ENCODE results near the gene CISD1. TPM values are rescaled to one million over a fixed set of nuclear protein-coding genes. Genes with fewer than 3 reads are reported as not detected.

The CISD1 gene
- total RNA-seq (2022; extraction: Qiagen RNA extraction; ENCODE audit: low read depth), result 45.7 to 66.8 TPM (median 54.5 TPM) in 5 replicates

DNA sequence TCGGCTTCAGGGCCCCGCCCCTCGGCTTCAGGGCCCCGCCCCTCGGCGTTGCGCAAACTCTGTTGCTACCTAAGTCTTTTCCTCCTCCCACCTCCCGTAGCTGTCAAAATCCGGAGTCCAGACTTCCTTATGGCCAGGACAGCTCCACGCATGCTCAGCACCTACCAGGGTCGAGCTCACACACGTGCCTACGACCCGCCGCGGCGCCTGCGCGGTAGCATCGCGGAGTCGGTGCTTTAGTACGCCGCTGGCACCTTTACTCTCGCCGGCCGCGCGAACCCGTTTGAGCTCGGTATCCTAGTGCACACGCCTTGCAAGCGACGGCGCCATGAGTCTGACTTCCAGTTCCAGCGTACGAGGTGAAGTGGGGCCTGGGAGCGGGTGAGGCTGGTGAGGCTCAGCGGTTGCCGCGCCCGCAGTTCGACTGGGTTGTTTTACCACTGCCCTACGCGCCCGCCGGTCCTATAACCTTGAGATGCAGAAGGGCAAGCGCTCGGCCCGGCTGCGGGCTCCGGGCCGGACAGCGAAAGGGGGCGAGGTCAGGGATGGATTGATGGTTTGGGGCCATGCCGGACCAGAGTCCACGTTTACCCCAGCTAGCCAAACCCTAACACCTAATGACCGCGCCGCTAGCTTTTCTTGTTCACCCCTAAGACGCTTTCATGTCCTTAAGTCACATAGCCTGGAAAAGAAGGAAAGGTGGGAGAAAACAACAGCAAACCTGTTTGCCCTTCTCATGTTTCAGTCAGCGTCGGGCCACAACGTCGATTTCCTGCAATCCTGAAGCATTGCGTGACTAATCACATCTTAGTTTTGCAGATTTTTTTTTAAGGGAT is at the start of gene CISD1:
CISD1 (plus strand) TSS at position 217 of the 836 bp plus-strand sequence; CDS start at position 329, 112 bp downstream.

GRCh38 chr10:58267713-58268453 is 1.1 kb upstream of the CISD1 start, which contains the start of gene IPMK:
TSS of gene IPMK (minus strand) at chr10:58267894. CDS start at chr10:58267611, 283 bp downstream.

DNA sequence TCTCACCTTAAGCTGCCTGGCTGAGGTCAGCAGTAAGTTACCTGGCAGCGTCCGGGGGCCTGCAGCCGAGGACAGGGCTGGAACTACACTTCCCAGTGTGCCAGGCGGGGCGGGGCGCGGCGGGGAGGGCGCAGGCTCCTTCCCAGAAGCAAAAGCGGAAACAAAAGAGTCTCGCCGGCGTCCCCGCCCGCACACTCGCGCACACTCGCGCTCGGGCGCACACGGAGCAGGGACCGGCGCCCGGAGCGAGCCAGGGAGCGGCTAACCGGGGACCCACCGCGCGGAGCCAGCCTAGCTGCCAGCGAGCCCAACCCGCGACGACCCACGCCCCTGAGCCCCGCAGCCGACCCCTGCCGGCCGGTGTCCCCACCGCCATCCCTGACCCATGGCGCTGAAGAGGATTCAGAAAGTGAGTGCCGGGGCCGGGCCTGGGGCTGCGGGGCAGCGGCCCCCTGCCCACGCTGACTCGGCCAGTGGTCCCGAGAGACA is 65.9 kb downstream of the CISD1 start, which contains the start of gene UBE2D1:
UBE2D1 (plus strand) TSS at position 190 of the 489 bp plus-strand sequence; CDS start at position 386, 196 bp downstream.

Other genes starting within 250 kb of the CISD1 start
- 1.1 to 3.7 TPM (median 2.9 TPM) in 5 replicates for gene IPMK, start 1.3 kb upstream of the CISD1 start, total RNA-seq (2022; extraction: Qiagen RNA extraction; ENCODE audit: low read depth)
- gene UBE2D1, start 65.8 kb downstream of the CISD1 start, total RNA-seq (2022; extraction: Qiagen RNA extraction; ENCODE audit: low read depth), result 7.9 to 22.0 TPM (median 18.1 TPM) in 5 replicates
- gene TFAM, start 116.2 kb downstream of the CISD1 start, total RNA-seq (2022; extraction: Qiagen RNA extraction; ENCODE audit: low read depth), result 56.5 to 105 TPM (median 69.7 TPM) in 5 replicates
- 14.9 to 23.2 TPM (median 20.5 TPM) in 5 replicates for gene BICC1, start 243.7 kb downstream of the CISD1 start, total RNA-seq (2022; extraction: Qiagen RNA extraction; ENCODE audit: low read depth)